Type B pancreatic cell (in vitro differentiated cells): ENCODE data around the gene PRELID3B. TPM values are rescaled to one million over a fixed set of nuclear protein-coding genes. Genes with fewer than 3 reads are reported as not detected.
A peak's percentile ranks its signal among the peaks of the same experiment; 100 is the strongest.

Source experiments
- DNase-seq: peaks from one replicate; pipeline ENCODE4 v3.0.0; 2021; ENCODE audit warnings: mixed read lengths; ENCODE audit not compliant: unreplicated experiment; ENCODE audit errors: extremely low spot score
- H3K27ac Mint-ChIP-seq: 2 replicates; pipeline ENCODE4 v1.8.0; 2021; ENCODE audit warnings: mild to moderate bottlenecking, mixed read lengths
- H3K27me3 Mint-ChIP-seq: 2 replicates; pipeline ENCODE4 v1.8.0; 2021; ENCODE audit warnings: mixed read lengths
- H3K36me3 Mint-ChIP-seq: 2 replicates; pipeline ENCODE4 v1.8.0; 2021; ENCODE audit warnings: mixed read lengths
- H3K4me1 Mint-ChIP-seq: one replicate; pipeline ENCODE4 v1.8.0; 2021; ENCODE audit warnings: mixed read lengths; ENCODE audit not compliant: unreplicated experiment
- H3K4me3 Mint-ChIP-seq: 2 replicates; pipeline ENCODE4 v1.8.0; 2021; ENCODE audit warnings: mild to moderate bottlenecking, mixed read lengths
- H3K9me3 Mint-ChIP-seq: 2 replicates; pipeline ENCODE4 v1.8.0; 2021; ENCODE audit warnings: mixed read lengths
- CTCF ChIP-seq: fragments of 200-600 bp; sonication (generic); conservative IDR thresholded peaks from 2 replicates; pipeline ENCODE4 v1.5.0; 2021; ENCODE audit warnings: antibody characterized with exemption, mild to moderate bottlenecking
- total RNA-seq: library from RNA; stranded (reverse); gene quantifications from 2 replicates; pipeline ENCODE4 v1.2.1, GENCODE V29; 2021; ENCODE audit warnings: low replicate concordance

PRELID3B gene
- total RNA-seq, 1 donor from 2014 or later, result 45.9 TPM

DNA sequence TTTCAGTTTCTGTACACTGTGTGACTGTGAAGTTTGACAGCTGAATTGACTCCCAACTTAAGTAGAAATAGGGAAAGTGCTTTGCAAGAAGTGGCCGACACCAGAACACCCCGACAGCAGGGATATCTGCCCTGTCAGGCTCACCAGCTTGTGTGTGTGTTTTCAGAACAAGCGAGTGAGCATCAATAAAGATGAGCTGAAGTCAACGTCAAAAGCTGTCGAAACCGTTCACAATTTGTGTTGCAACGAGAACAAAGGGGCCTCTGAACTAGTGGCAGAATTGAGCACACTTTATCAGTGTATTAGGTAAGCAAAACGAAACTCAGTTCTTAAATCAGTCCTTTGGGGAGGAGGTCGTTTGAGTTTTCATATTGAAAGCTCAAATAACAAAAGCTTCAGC is 50.9 kb downstream of the PRELID3B start:
- peaks cover 4% of the 10 kb centered on the region for H3K4me1 Mint-ChIP-seq
- no peaks in the 10 kb centered on the region for H3K9me3 Mint-ChIP-seq
- no peaks in the 10 kb centered on the region for H3K27me3 Mint-ChIP-seq
- no peak for DNase-seq
- H3K27ac Mint-ChIP-seq, result peak overlapping the region; percentile 7
- peaks cover 57% of the 10 kb centered on the region for H3K36me3 Mint-ChIP-seq
- no peak for TF ChIP-seq CTCF
- H3K4me3 Mint-ChIP-seq, result no peak overlapping the region

DNA sequence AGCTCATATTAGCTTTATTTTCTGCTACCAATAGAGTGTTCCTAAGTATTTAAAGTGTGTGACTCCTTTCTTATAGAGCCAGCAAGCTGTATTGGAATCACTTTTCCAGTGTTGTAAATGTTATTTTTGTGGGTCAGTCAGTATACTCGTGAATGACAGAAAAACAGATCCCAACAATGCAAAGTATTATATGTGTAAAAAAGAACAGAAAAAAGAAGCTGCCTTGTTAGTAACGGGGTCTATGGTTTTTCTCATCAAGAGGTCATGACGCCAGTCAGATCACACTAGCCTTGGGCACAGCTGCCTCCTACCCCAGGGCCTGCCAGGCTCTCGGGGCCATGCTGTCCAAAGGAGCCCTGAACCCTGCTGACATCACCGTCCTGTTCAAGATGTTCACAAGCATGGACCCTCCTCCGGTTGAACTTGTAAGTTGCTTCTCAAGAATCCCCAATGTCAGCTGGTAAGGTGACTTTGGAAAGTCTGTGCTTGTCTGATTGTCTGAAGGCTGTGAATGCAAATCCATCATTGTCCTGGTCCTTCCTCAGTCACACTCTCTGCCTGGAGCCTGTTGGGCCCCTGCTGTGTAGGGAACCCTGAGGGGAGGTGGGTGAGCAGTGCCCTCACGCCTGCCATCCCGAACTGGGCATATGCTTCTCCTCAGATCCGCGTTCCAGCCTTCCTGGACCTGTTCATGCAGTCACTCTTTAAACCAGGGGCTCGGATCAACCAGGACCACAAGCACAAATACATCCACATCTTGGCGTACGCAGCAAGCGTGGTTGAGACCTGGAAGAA is 51.7 kb downstream of the PRELID3B start:
- H3K4me1 Mint-ChIP-seq, result peaks cover 8% of the 10 kb centered on the region
- H3K27me3 Mint-ChIP-seq, result no peaks in the 10 kb centered on the region
- H3K36me3 Mint-ChIP-seq, result peaks cover 55% of the 10 kb centered on the region
- no peak overlapping the region for H3K4me3 Mint-ChIP-seq
- no peak for TF ChIP-seq CTCF
- no peak overlapping the region for H3K27ac Mint-ChIP-seq
- H3K9me3 Mint-ChIP-seq, result no peaks in the 10 kb centered on the region
- DNase-seq, result no peak

DNA sequence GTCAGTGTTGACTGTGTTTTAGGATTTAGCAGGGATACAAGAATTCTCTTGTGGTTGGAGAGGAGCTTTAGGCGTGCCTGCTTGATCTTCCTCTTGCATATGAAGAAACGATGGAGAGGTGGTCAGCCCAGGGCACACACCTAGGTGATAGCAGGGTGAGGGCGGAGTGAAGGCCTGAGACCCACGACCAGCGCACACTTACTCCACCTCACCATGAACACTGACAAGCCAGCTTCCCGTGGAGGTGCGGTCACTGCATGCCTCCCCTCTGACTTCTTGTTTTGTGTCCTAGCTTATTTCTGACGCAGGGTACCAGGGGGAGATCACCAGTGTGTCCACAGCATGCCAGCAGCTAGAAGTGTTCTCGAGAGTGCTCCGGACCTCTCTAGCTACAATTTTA is 53.4 kb downstream of the PRELID3B start:
- TF ChIP-seq CTCF, result no peak
- Mint-ChIP-seq H3K36me3 (peaks cover 58% of the 10 kb centered on the region), H3K27ac (no peak overlapping the region), H3K27me3 (no peaks in the 10 kb centered on the region), H3K4me1 (peaks cover 22% of the 10 kb centered on the region), H3K9me3 (no peaks in the 10 kb centered on the region), H3K4me3 (no peak overlapping the region)
- DNase-seq, result no peak

DNA sequence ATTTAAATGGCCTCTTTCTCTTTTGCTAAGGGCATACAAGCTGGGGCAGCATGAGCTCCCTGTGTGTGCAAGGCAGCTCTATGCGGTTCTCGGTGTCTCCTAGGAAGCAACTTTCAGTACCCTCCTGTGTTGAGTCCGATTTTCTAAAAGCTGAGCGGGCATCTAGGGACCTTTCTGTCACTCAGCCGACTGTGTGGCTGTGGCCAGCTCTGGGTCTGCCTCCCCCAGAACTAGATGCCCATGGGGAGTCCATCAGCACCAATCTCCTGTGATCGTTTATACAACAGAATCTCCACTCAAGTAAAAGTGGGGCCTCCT is 54.1 kb downstream of the PRELID3B start:
- Mint-ChIP-seq H3K27ac (no peak overlapping the region), H3K4me3 (no peak overlapping the region), H3K36me3 (peaks cover 59% of the 10 kb centered on the region), H3K4me1 (peaks cover 28% of the 10 kb centered on the region), H3K9me3 (no peaks in the 10 kb centered on the region), H3K27me3 (no peaks in the 10 kb centered on the region)
- no peak for TF ChIP-seq CTCF
- peak; percentile 36 for DNase-seq

DNA sequence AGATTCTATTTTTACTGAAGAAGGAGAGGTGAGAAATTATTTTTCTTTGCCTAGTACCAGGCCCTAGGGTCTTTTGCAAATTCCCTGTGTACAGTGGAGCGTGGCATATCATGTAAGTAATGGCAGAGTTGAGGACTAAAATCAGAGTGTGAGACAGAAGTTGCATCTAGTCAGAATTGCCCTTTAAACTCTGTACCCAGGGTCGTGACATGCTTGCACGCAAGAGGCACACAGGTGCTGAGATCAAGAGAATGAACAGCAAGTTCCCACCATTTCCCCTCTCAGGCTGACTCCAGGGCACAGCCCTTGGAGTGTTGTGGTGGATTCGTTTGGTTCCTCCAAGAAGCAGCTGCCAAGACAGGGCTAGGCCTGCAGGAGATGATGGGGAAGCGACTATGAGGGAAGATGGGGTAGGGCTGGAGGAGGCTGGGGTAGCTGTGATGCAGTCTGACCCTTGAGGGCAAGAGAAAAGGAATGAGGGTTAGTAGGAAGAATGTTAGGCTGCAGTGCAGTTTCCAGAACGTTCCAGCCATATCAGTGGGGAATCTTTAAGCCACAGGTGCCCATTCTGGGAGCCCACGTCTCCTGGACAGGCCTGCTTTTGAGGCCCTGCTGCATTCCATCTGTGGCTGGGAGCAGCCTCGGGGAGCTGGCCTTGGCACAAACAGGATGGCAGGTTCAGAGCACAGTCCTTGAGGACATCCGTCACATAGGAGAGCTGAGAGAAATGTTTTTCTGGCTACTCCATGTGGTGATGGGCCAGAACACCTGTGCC is 54.6 kb downstream of the PRELID3B start:
- no peaks in the 10 kb centered on the region for H3K27me3 Mint-ChIP-seq
- TF ChIP-seq CTCF, result no peak
- H3K9me3 Mint-ChIP-seq, result no peaks in the 10 kb centered on the region
- H3K27ac Mint-ChIP-seq, result no peak overlapping the region
- H3K4me3 Mint-ChIP-seq, result no peak overlapping the region
- H3K4me1 Mint-ChIP-seq, result peaks cover 29% of the 10 kb centered on the region
- DNase-seq, result peak; percentile 42
- peaks cover 59% of the 10 kb centered on the region for H3K36me3 Mint-ChIP-seq
